Measurements from ENCODE around the gene TMEM135. TPM values are rescaled to one million over a fixed set of nuclear protein-coding genes. Genes with fewer than 3 reads are reported as not detected.
"Not testable (repeated sequence)": the region's sequence is repeated elsewhere in the genome, so short reads cannot be mapped to it uniquely, and the experiment has no call there.

TMEM135 gene
- total and polyA plus RNA-seq, 2 donors from 2014 or later = 12.0 to 24.6 TPM

DNA sequence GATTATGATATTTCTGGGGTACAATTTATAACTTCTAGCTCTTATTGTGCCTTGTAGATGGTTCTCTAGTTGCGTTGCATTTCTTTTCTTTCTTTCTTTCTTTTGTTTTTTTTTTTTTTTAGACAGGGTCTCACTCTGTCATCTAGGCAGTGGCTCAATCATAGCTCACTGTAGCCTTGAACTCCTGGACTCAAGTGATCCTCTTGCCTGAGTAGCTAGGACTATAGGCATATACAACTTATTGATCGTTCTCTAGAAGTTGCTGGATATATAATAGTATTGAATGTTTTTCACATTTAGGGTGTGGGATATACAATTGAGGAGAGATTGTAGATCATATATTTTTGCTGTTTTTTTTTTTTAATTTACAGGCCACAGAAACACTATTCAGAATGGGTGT is 119.2 kb downstream of the TMEM135 start:
- DNase-seq (no peak), FAIRE-seq (no peak)
- Histone ChIP-seq H3K4me1 (ENCODE audit: control insufficient read depth in 2 of 3, insufficient read depth in 2 of 3, low read depth in 1 of 3, low read length in 3 of 3) (no peaks in the 10 kb centered on the region), H3K36me3 (ENCODE audit: control insufficient read depth in 2 of 3, insufficient read depth in 3 of 3, low read length in 3 of 3) (no peaks in the 10 kb centered on the region), H3K27ac (ENCODE audit: low read depth in 2 of 2, low read length in 2 of 2) (no peak overlapping the region), H3K9me3 (ENCODE audit: control insufficient read depth in 2 of 3, insufficient read depth in 1 of 3, low read length in 3 of 3) (no peaks in the 10 kb centered on the region), H3K9ac (ENCODE audit: low read length in 3 of 3) (no peak overlapping the region), H3K27me3 (ENCODE audit: control insufficient read depth, insufficient read depth, low read length) (no peaks in the 10 kb centered on the region), H3K4me3 (ENCODE audit: low read length in 3 of 3) (no peak overlapping the region)
- intact Hi-C loops (cut with DNase I) = no loop called here
- TF ChIP-seq, protein P1, sequence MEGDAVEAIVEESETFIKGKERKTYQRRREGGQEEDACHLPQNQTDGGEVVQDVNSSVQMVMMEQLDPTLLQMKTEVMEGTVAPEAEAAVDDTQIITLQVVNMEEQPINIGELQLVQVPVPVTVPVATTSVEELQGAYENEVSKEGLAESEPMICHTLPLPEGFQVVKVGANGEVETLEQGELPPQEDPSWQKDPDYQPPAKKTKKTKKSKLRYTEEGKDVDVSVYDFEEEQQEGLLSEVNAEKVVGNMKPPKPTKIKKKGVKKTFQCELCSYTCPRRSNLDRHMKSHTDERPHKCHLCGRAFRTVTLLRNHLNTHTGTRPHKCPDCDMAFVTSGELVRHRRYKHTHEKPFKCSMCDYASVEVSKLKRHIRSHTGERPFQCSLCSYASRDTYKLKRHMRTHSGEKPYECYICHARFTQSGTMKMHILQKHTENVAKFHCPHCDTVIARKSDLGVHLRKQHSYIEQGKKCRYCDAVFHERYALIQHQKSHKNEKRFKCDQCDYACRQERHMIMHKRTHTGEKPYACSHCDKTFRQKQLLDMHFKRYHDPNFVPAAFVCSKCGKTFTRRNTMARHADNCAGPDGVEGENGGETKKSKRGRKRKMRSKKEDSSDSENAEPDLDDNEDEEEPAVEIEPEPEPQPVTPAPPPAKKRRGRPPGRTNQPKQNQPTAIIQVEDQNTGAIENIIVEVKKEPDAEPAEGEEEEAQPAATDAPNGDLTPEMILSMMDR (IDR thresholded peaks at IDR 0.05; ENCODE audit: borderline replicate concordance, extremely low read depth, insufficient read depth) = no peak

DNA sequence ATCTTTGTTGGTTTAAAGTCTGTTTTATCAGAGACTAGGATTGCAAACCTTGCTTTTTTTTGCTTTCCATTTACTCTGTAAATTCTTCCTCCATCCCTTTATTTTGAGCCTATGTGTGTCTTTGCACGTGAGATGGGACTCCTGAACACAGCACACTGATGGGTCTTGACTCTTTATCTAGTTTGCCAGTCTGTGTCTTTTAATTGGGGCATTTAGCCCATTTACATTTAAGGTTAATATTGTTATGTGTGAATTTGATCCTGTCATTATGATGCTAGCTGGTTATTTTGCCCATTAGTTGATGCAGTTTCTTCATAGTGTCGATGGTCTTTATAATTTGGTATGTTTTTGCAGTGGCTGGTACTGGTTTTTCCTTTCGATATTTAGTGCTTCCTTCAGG is 131.3 kb downstream of the TMEM135 start:
- H3K27me3 ChIP-seq (ENCODE audit: control insufficient read depth, insufficient read depth, low read length); H3K9me3 ChIP-seq (ENCODE audit: control insufficient read depth in 2 of 3, insufficient read depth in 1 of 3, low read length in 3 of 3); H3K4me3 ChIP-seq (ENCODE audit: low read length in 3 of 3); intact Hi-C loops (cut with DNase I); H3K9ac ChIP-seq (ENCODE audit: low read length in 3 of 3); H3K4me1 ChIP-seq (ENCODE audit: control insufficient read depth in 2 of 3, insufficient read depth in 2 of 3, low read depth in 1 of 3, low read length in 3 of 3); FAIRE-seq; H3K27ac ChIP-seq (ENCODE audit: low read depth in 2 of 2, low read length in 2 of 2); DNase-seq; H3K36me3 ChIP-seq (ENCODE audit: control insufficient read depth in 2 of 3, insufficient read depth in 3 of 3, low read length in 3 of 3): not testable (repeated sequence)

GRCh38 chr11:87173185-87174039 is 135.7 kb downstream of the TMEM135 start:
- Histone ChIP-seq H3K9me3 (ENCODE audit: control insufficient read depth in 2 of 3, insufficient read depth in 1 of 3, low read length in 3 of 3) (no peaks in the 10 kb centered on the region), H3K4me1 (ENCODE audit: control insufficient read depth in 2 of 3, insufficient read depth in 2 of 3, low read depth in 1 of 3, low read length in 3 of 3) (peaks cover 0 to 5% (median 0%) of the 10 kb centered on the region in 3 donors), H3K27ac (ENCODE audit: low read depth in 2 of 2, low read length in 2 of 2) (no peak overlapping the region), H3K27me3 (ENCODE audit: control insufficient read depth, insufficient read depth, low read length) (no peaks in the 10 kb centered on the region), H3K4me3 (ENCODE audit: low read length in 3 of 3) (no peak overlapping the region), H3K36me3 (ENCODE audit: control insufficient read depth in 2 of 3, insufficient read depth in 3 of 3, low read length in 3 of 3) (no peaks in the 10 kb centered on the region), H3K9ac (ENCODE audit: low read length in 3 of 3) (no peak overlapping the region)
- TF ChIP-seq, protein P1 (IDR thresholded peaks at IDR 0.05; ENCODE audit: borderline replicate concordance, extremely low read depth, insufficient read depth) = no peak
- intact Hi-C loops (cut with DNase I) = no loop called here
- DNase-seq = no peak
- no peak for FAIRE-seq

DNA sequence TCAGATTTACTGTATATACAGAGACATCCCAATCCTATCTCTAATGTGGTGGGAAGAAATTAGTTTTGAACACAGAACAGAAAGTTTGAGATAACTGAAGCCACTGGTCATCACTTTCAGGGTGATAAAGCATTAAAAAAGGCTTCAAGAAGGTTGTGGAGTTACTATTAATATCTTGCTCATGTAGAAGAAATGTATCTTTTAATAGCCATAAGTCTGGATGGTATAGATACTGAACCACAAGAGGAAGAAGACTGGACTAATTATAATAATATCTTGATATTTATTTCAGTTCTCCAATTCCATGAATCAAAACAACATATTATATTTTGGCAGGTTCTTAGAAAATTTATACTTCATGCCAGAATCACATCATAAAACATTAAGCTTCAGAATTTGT is 137.1 kb downstream of the TMEM135 start:
- DNase-seq = no peak
- Histone ChIP-seq H3K27me3 (ENCODE audit: control insufficient read depth, insufficient read depth, low read length) (no peaks in the 10 kb centered on the region), H3K4me3 (ENCODE audit: low read length in 3 of 3) (no peak overlapping the region), H3K9ac (ENCODE audit: low read length in 3 of 3) (no peak overlapping the region), H3K27ac (ENCODE audit: low read depth in 2 of 2, low read length in 2 of 2) (no peak overlapping the region), H3K36me3 (ENCODE audit: control insufficient read depth in 2 of 3, insufficient read depth in 3 of 3, low read length in 3 of 3) (no peaks in the 10 kb centered on the region), H3K4me1 (ENCODE audit: control insufficient read depth in 2 of 3, insufficient read depth in 2 of 3, low read depth in 1 of 3, low read length in 3 of 3) (peaks cover 0 to 5% (median 0%) of the 10 kb centered on the region in 3 donors), H3K9me3 (ENCODE audit: control insufficient read depth in 2 of 3, insufficient read depth in 1 of 3, low read length in 3 of 3) (no peaks in the 10 kb centered on the region)
- TF ChIP-seq, protein P1 (IDR thresholded peaks at IDR 0.05; ENCODE audit: borderline replicate concordance, extremely low read depth, insufficient read depth) = no peak
- intact Hi-C loops (cut with DNase I) = no loop called here
- FAIRE-seq = no peak

Measured in kidney (tissue), 14 donors.